Measurements from ENCODE around the gene CADPS2. TPM values are rescaled to one million over a fixed set of nuclear protein-coding genes. Genes with fewer than 3 reads are reported as not detected.

The CADPS2 gene
- total RNA-seq, 1 donor from 2014 or later, result 22.0 TPM

DNA sequence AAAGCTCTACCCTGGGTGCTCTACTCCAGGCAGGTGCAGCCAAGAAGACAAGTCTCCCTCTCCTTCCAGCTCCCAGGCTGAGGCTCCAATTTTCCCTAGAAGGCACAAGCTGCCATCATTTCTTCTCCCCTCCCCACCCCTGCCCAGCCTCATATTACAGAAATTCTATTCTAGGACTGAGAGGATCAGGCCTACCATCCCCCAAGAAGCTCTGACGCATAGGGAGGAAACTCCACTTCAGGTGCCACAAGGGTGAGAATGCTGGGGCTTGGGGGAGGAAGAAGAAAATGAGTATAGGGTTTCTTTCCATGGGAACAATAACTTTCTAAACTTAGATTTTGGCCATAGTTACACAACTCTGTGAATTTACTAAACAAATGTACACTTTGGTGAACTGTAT is 617.0 kb downstream of the CADPS2 start:
- no peak for DNase-seq

Small RNA genes lying within 50 kb of the gene (small RNA-seq; reads per million reads assigned to genes)
- gene AC006463.1 (ENCODE audit: low replicate concordance), result not detected

Other genes with a start within 250 kb of the CADPS2 start
- gene RNF133, start 187.3 kb downstream of the CADPS2 start, total RNA-seq, result 1.6 TPM
- 3.2 TPM for gene RNF148, start 183.5 kb downstream of the CADPS2 start, total RNA-seq
- not detected for gene TAS2R16, start 109.2 kb upstream of the CADPS2 start, total RNA-seq

All from tongue (tissue), 3 donors.